ENCODE results near the gene ZFP91. TPM values are rescaled to one million over a fixed set of nuclear protein-coding genes. Genes with fewer than 3 reads are reported as not detected.

Gene ZFP91
- total and polyA plus RNA-seq, 2 of the 13 experiments (the other 11 are each of a cell fraction or from before 2014, with no cell fraction given): 13.5 to 38.6 TPM

DNA sequence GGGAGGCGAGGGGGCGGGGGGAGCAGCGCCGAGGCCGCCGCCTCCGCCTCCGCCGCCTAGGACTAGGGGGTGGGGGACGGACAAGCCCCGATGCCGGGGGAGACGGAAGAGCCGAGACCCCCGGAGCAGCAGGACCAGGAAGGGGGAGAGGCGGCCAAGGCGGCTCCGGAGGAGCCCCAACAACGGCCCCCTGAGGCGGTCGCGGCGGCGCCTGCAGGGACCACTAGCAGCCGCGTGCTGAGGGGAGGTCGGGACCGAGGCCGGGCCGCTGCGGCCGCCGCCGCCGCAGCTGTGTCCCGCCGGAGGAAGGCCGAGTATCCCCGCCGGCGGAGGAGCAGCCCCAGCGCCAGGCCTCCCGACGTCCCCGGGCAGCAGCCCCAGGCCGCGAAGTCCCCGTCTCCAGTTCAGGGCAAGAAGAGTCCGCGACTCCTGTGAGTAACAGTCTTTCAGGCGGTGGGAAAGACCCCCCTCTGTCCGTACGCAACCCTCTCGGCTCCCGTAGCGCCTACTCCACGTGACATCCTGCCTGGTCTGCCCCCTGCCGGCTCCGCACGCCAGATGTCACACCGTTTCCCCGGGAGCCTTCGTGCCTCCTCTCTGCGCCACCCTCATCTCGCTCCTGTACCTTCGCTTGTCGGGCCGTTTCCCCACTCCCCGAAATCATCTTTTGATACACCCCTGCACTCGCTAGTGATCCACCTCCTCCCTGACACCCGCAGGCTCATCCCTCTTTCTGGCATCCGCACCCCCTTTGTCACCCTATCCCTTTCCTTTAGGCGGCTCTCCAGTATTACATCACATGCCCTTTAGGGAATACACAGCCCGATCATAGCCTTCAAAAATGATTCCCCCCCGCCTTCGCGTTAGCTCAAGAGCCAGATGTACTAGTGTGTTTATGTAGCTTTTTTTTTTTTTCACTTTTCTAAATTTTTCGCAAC lies 598 bp downstream of the ZFP91 start (continued):
- no peak for TF ChIP-seq PRDM10 (CRISPR knock-in tag; IDR thresholded peaks at IDR 0.05; ENCODE audit: low read depth)
- 0 out of 2 replicates have a peak, but pooled peaks have one; percentile 7 for TF ChIP-seq MAZ (IDR thresholded peaks at IDR 0.05; ENCODE audit: borderline replicate concordance, low read depth, low read length)
- TF ChIP-seq MAZ (CRISPR knock-in tag; IDR thresholded peaks at IDR 0.05; ENCODE audit: low read depth): peak; percentile 80
- TF ChIP-seq FOXO1 (CRISPR knock-in tag; IDR thresholded peaks at IDR 0.05): peak; percentile 58; the same call in 1 of the 2 replicates
- TF ChIP-seq NFKB2 (CRISPR knock-in tag; IDR thresholded peaks at IDR 0.05; ENCODE audit: borderline replicate concordance): peak; percentile 62; the same call in 1 of the 2 replicates
- TF ChIP-seq THAP9 (CRISPR knock-in tag; IDR thresholded peaks at IDR 0.05; ENCODE audit: borderline replicate concordance): peak; percentile 58; the same call in 1 of the 2 replicates
- no peak for TF ChIP-seq HMG20A (CRISPR knock-in tag; IDR thresholded peaks at IDR 0.05; ENCODE audit: borderline replicate concordance)
- no peak for TF ChIP-seq PLRG1 (conservative IDR thresholded peaks at IDR 0.05)
- TF ChIP-seq, protein P1, sequence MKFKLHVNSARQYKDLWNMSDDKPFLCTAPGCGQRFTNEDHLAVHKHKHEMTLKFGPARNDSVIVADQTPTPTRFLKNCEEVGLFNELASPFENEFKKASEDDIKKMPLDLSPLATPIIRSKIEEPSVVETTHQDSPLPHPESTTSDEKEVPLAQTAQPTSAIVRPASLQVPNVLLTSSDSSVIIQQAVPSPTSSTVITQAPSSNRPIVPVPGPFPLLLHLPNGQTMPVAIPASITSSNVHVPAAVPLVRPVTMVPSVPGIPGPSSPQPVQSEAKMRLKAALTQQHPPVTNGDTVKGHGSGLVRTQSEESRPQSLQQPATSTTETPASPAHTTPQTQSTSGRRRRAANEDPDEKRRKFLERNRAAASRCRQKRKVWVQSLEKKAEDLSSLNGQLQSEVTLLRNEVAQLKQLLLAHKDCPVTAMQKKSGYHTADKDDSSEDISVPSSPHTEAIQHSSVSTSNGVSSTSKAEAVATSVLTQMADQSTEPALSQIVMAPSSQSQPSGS (CRISPR knock-in tag; IDR thresholded peaks at IDR 0.05): no peak
- TF ChIP-seq, protein P2, sequence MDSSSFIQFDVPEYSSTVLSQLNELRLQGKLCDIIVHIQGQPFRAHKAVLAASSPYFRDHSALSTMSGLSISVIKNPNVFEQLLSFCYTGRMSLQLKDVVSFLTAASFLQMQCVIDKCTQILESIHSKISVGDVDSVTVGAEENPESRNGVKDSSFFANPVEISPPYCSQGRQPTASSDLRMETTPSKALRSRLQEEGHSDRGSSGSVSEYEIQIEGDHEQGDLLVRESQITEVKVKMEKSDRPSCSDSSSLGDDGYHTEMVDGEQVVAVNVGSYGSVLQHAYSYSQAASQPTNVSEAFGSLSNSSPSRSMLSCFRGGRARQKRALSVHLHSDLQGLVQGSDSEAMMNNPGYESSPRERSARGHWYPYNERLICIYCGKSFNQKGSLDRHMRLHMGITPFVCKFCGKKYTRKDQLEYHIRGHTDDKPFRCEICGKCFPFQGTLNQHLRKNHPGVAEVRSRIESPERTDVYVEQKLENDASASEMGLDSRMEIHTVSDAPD (CRISPR knock-in tag; IDR thresholded peaks at IDR 0.05): 0 out of 2 replicates have a peak, but pooled peaks have one; percentile 15
- TF ChIP-seq NONO (IDR thresholded peaks at IDR 0.05): no peak
- peak; percentile 70 for TF ChIP-seq NONO (CRISPR knock-in tag; conservative IDR thresholded peaks at IDR 0.05)
- no peak for TF ChIP-seq NR2F6 (IDR thresholded peaks at IDR 0.05)
- peak; percentile 34; the same call in 1 of the 2 replicates for TF ChIP-seq NR2F6 (CRISPR knock-in tag; IDR thresholded peaks at IDR 0.05)
- TF ChIP-seq ZNF724P (CRISPR knock-in tag; IDR thresholded peaks at IDR 0.05; ENCODE audit: borderline replicate concordance): no peak
- TF ChIP-seq SRSF4 (IDR thresholded peaks at IDR 0.05; ENCODE audit: low read depth, low read length, poor library complexity, severe bottlenecking): no peak
- peak; percentile 56; the same call in 1 of the 2 replicates for TF ChIP-seq ZBTB38 (CRISPR knock-in tag; IDR thresholded peaks at IDR 0.05)
- no peak for TF ChIP-seq ZNF572 (CRISPR knock-in tag; IDR thresholded peaks at IDR 0.05)
- TF ChIP-seq THAP11 (CRISPR knock-in tag; IDR thresholded peaks at IDR 0.05): peak; percentile 93
